Left ventricle myocardium inferior (tissue), 1 donor: ENCODE measurements around the gene PTPRC. TPM values are rescaled to one million over a fixed set of nuclear protein-coding genes. Genes with fewer than 3 reads are reported as not detected.
"Not testable (repeated sequence)": the region's sequence is repeated elsewhere in the genome, so short reads cannot be mapped to it uniquely, and the experiment has no call there.

ENCODE experiments used
- DNase-seq: peaks from one replicate; pipeline ENCODE4 v3.0.0-alpha.2; 2020
- H3K27ac ChIP-seq: fragments of 200-600 bp; replicated peaks from 2 replicates; pipeline ENCODE4 v1.8.0; 2021
- H3K27me3 ChIP-seq: fragments of 200-600 bp; 2 replicates; pipeline ENCODE4 v1.8.0; 2021; ENCODE audit warnings: low read depth
- H3K36me3 ChIP-seq: fragments of 200-600 bp; 2 replicates; pipeline ENCODE4 v1.8.0; 2021
- H3K4me1 ChIP-seq: fragments of 200-600 bp; 2 replicates; pipeline ENCODE4 v1.8.0; 2021
- H3K4me3 ChIP-seq: fragments of 200-600 bp; 2 replicates; pipeline ENCODE4 v1.8.0; 2021; ENCODE audit warnings: mild to moderate bottlenecking, moderate library complexity
- H3K9me3 ChIP-seq: fragments of 200-600 bp; replicated peaks from 2 replicates; pipeline ENCODE4 v1.8.0; 2021
- intact Hi-C: fragments of 100-400 bp; cut with micrococcal nuclease; formaldehyde crosslinking; loops from one replicate; pipeline ENCODE4 v1.11.0; 2022
- total RNA-seq: library from RNA; stranded (reverse); fragmentation: NEBNext Ultra II Directional; extraction: Animal tissue kit (Norgen Biotek cat#: 25700); gene quantifications from one replicate; pipeline ENCODE4 v1.2.1, GENCODE V29; 2021
- TF ChIP-seq, protein P1 (sequence below): fragments of 200-600 bp; IDR thresholded peaks from 2 replicates; pipeline ENCODE4 v1.8.0; 2021; ENCODE audit warnings: antibody characterized with exemption, mild to moderate bottlenecking, borderline replicate concordance
- donor health status: DM: no; HTN: yes; CAD: no; lungs with severe emphysema.

PTPRC gene
- total RNA-seq, 1 donor from 2014 or later, result 7.5 TPM

- Histone ChIP-seq H3K27ac (no peak overlapping the region), H3K4me1 (no peaks in the 10 kb centered on the region), H3K27me3 (no peaks in the 10 kb centered on the region), H3K36me3 (no peaks in the 10 kb centered on the region), H3K9me3 (no peaks in the 10 kb centered on the region), H3K4me3 (no peak overlapping the region)
- TF ChIP-seq, protein P1, sequence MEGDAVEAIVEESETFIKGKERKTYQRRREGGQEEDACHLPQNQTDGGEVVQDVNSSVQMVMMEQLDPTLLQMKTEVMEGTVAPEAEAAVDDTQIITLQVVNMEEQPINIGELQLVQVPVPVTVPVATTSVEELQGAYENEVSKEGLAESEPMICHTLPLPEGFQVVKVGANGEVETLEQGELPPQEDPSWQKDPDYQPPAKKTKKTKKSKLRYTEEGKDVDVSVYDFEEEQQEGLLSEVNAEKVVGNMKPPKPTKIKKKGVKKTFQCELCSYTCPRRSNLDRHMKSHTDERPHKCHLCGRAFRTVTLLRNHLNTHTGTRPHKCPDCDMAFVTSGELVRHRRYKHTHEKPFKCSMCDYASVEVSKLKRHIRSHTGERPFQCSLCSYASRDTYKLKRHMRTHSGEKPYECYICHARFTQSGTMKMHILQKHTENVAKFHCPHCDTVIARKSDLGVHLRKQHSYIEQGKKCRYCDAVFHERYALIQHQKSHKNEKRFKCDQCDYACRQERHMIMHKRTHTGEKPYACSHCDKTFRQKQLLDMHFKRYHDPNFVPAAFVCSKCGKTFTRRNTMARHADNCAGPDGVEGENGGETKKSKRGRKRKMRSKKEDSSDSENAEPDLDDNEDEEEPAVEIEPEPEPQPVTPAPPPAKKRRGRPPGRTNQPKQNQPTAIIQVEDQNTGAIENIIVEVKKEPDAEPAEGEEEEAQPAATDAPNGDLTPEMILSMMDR, result no peak
- DNase-seq, result no peak
- intact Hi-C loops, result no loop called here
Observed at GRCh38 chr1:198599749-198600148, 39.1 kb upstream of the PTPRC start.

GRCh38 chr1:198600906-198601305 lies 37.9 kb upstream of the PTPRC start:
- Histone ChIP-seq H3K36me3 (no peaks in the 10 kb centered on the region), H3K9me3 (no peaks in the 10 kb centered on the region), H3K27ac (no peak overlapping the region), H3K27me3 (no peaks in the 10 kb centered on the region), H3K4me1 (no peaks in the 10 kb centered on the region), H3K4me3 (no peak overlapping the region)
- intact Hi-C loops, result no loop called here
- TF ChIP-seq, protein P1, result no peak
- no peak for DNase-seq

DNA sequence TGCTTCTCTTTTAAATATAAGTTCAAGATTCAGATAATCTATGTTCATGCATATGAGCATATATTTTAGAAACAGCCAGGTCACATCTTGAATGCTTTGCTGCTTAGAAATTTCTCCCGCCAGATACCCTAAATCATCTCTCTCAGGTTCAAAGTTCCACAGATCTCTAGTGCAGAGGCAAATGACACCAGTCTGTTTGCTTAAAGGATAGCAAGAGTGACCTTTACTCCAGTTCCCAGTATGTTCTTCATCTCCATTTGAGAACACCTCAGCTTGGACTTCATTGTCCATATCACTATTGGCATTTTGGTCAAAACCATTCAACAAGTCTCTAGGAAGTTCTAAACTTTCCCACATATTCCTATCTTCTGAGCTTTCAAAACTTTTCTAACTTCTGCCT lies 37.5 kb upstream of the PTPRC start:
- not testable (repeated sequence) for H3K4me3 ChIP-seq

GRCh38 chr1:198601936-198602889 lies 36.6 kb upstream of the PTPRC start:
- no peaks in the 10 kb centered on the region for H3K27me3 ChIP-seq
- no peaks in the 10 kb centered on the region for H3K9me3 ChIP-seq
- H3K27ac ChIP-seq, result no peak overlapping the region
- TF ChIP-seq, protein P1, result no peak
- intact Hi-C loops, result no loop called here
- no peak overlapping the region for H3K4me3 ChIP-seq
- H3K36me3 ChIP-seq, result no peaks in the 10 kb centered on the region
- H3K4me1 ChIP-seq, result no peaks in the 10 kb centered on the region
- DNase-seq, result no peak

More for the DNA sequence above, 37.5 kb upstream of the PTPRC start:
- H3K27ac ChIP-seq, H3K36me3 ChIP-seq, DNase-seq, H3K27me3 ChIP-seq, H3K4me1 ChIP-seq, intact Hi-C loops, H3K9me3 ChIP-seq: not testable (repeated sequence)

DNA sequence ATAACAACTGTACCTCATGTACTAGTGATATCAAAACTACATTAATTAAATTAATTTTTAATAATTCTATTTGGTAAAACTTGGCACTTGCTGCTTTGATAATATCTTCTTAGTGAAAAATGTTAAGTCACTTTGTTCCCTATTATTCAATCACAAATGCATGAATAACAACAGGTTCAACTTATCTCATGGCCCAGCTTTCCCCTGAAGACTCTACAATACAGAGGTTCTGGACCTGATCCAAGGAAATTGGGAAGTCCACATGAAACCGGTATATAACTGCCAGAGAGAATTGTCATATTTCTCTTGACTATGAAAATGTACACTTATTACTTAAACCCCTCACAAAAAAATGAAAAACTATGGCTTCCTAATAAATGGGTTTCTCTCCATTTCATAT lies 33.9 kb upstream of the PTPRC start:
- intact Hi-C loops, result no loop called here
- H3K27ac ChIP-seq, result no peak overlapping the region
- TF ChIP-seq, protein P1, result no peak
- no peak for DNase-seq
- H3K36me3 ChIP-seq, result no peaks in the 10 kb centered on the region
- no peaks in the 10 kb centered on the region for H3K9me3 ChIP-seq
- no peak overlapping the region for H3K4me3 ChIP-seq
- no peaks in the 10 kb centered on the region for H3K4me1 ChIP-seq
- no peaks in the 10 kb centered on the region for H3K27me3 ChIP-seq

DNA sequence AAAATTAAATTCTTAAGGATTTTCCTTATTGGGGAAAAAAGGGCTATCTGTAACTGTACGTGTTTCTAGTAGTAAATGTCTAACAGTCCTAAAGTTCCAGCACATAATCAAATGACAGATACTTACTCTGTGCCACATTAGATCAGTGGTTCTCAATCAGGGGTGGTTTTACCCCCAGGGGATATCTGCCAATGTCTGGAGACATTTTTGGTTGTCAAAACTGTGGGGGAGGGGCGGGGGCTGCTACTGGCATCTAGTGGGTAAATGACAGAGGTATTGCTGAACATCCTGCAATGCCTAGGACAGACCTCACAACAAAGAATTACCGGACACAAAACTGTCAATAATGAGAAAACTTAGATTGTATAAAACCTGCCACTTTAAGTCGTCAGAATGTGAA lies 33.4 kb upstream of the PTPRC start:
- H3K27me3 ChIP-seq, result no peaks in the 10 kb centered on the region
- H3K9me3 ChIP-seq, result no peaks in the 10 kb centered on the region
- no peaks in the 10 kb centered on the region for H3K4me1 ChIP-seq
- H3K36me3 ChIP-seq, result no peaks in the 10 kb centered on the region
- DNase-seq, result no peak
- TF ChIP-seq, protein P1, result no peak
- H3K27ac ChIP-seq, result no peak overlapping the region
- intact Hi-C loops, result no loop called here
- no peak overlapping the region for H3K4me3 ChIP-seq
